ENCODE results near the gene AFTPH. TPM values are rescaled to one million over a fixed set of nuclear protein-coding genes. Genes with fewer than 3 reads are reported as not detected.

The AFTPH gene
- total RNA-seq, 1 donor from 2014 or later = 13.3 TPM

DNA sequence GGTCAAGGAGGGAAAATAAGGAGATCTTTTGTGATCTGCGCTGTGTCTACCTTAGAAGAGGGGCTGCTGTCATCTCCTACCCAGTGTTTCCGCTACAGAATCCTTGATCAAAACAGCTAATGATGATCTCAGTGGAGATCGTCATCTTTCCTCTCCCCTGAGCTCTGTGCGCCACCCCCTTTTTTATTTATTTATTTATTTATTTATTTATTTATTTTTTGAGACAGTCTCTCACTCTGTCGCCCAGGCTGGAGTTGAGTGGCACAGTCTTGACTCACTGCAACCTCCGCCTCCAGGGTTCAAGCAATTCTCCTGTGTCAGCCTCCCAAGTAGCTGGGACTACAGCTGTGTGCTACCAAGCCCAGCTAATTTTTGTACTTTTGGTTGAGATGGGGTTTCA, 74.1 kb downstream of the AFTPH start:
- Mint-ChIP-seq H3K36me3 (ENCODE audit: unreplicated experiment) (no peaks in the 10 kb centered on the region), H3K27ac (ENCODE audit: unreplicated experiment) (no peak overlapping the region), H3K4me3 (ENCODE audit: unreplicated experiment) (no peak overlapping the region), H3K27me3 (ENCODE audit: unreplicated experiment) (peaks cover 3% of the 10 kb centered on the region), H3K4me1 (ENCODE audit: low read depth, unreplicated experiment) (peaks cover 3% of the 10 kb centered on the region), H3K9me3 (ENCODE audit: unreplicated experiment) (no peaks in the 10 kb centered on the region)
- no peak for DNase-seq
- TF ChIP-seq, protein P1, sequence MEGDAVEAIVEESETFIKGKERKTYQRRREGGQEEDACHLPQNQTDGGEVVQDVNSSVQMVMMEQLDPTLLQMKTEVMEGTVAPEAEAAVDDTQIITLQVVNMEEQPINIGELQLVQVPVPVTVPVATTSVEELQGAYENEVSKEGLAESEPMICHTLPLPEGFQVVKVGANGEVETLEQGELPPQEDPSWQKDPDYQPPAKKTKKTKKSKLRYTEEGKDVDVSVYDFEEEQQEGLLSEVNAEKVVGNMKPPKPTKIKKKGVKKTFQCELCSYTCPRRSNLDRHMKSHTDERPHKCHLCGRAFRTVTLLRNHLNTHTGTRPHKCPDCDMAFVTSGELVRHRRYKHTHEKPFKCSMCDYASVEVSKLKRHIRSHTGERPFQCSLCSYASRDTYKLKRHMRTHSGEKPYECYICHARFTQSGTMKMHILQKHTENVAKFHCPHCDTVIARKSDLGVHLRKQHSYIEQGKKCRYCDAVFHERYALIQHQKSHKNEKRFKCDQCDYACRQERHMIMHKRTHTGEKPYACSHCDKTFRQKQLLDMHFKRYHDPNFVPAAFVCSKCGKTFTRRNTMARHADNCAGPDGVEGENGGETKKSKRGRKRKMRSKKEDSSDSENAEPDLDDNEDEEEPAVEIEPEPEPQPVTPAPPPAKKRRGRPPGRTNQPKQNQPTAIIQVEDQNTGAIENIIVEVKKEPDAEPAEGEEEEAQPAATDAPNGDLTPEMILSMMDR (IDR thresholded peaks at IDR 0.05; ENCODE audit: partially characterized antibody, unreplicated experiment) = no peak

DNA sequence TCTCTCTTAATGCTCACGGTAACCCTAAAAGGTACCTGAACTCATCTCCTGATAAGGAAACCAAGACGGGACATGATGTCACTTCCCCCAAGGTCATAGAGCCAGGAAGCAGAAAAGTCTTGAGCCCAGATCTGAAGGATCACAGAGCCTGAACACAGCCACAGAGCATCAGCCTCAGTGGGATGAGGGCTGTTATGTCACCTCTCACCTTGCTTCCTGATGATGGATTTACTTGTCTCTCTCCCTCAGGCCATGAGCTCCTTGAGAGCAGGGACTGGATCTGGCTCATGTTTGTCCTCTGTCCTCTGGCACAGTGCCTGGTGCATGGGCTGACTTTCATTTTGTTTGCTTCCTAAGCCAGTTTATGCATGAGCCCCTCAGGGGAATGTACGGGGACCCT, 75.3 kb downstream of the AFTPH start:
- Mint-ChIP-seq H3K27me3 (ENCODE audit: unreplicated experiment) (peaks cover 3% of the 10 kb centered on the region), H3K9me3 (ENCODE audit: unreplicated experiment) (peaks cover 3% of the 10 kb centered on the region), H3K27ac (ENCODE audit: unreplicated experiment) (no peak overlapping the region), H3K4me1 (ENCODE audit: low read depth, unreplicated experiment) (peaks cover 3% of the 10 kb centered on the region), H3K36me3 (ENCODE audit: unreplicated experiment) (no peaks in the 10 kb centered on the region), H3K4me3 (ENCODE audit: unreplicated experiment) (no peak overlapping the region)
- TF ChIP-seq, protein P1 (IDR thresholded peaks at IDR 0.05; ENCODE audit: partially characterized antibody, unreplicated experiment) = no peak
- DNase-seq = no peak

DNA sequence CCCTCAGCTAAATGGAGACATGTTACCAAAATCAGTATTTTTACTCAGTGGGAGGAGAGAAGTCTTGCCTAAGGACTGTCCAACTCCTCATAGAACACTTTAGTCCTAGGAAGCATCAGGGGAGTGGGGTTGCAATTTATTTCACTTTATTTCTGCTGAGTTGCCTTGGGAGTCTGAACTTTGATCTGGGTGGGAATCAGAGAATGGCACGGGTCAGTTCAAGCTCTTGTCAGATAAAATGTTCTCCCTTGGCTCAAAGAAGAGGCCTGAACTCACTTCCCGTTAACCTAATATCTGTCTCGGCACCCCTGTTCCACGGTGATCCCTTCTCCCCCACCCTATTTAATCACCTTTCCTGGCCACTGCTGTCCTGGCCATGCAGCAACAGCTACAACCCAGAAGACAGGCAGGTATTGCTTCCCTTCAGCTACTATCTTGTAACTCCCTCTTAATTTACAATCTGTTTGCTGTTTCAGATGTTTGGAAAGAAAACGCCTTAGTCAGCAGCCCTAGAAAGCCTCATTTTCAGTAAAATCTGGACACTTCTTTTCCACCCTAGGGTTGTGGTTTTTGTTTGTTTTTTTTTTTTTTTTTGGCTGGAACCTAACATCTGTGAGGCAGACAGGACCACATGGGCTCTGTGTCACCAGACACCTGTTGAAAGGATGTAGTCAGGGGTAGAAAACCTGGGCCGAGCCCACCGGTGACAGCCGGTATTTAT, 77.1 kb downstream of the AFTPH start:
- Mint-ChIP-seq H3K27me3 (ENCODE audit: unreplicated experiment) (peaks cover 3% of the 10 kb centered on the region), H3K27ac (ENCODE audit: unreplicated experiment) (no peak overlapping the region), H3K4me1 (ENCODE audit: low read depth, unreplicated experiment) (peaks cover 3% of the 10 kb centered on the region), H3K4me3 (ENCODE audit: unreplicated experiment) (no peak overlapping the region), H3K9me3 (ENCODE audit: unreplicated experiment) (peaks cover 4% of the 10 kb centered on the region), H3K36me3 (ENCODE audit: unreplicated experiment) (no peaks in the 10 kb centered on the region)
- TF ChIP-seq, protein P1 (IDR thresholded peaks at IDR 0.05; ENCODE audit: partially characterized antibody, unreplicated experiment) = no peak
- DNase-seq = no peak

DNA sequence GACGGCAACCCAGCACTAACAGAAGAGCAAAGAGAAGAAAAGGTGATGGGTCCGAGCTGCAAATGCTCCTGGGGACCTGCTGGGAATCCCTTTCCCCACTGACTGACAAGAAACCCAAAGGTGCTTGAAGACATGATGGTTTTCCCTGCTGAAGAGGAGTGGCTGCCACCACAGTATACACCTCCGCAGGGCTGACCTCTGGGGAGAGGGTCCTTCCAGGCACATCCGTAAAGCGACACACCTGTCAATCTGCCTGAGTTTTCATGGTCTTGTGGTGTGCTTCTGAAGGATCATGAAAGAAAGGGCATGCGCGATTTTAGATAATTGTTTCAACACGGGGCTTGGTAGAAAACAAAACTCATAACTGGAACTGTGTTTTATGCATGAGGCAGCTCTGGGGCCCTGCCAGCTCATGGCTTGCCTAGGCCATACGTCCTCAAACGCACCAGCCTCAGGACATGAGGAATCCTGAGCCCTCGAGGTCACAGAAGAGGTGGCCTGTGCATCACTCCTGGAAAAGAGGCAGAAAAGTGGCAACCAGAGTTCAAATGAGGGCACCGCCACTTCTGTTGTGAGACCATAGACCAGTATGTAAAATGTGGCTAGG, 77.8 kb downstream of the AFTPH start:
- H3K27me3 Mint-ChIP-seq (ENCODE audit: unreplicated experiment) = peaks cover 3% of the 10 kb centered on the region
- peaks cover 5% of the 10 kb centered on the region for H3K4me1 Mint-ChIP-seq (ENCODE audit: low read depth, unreplicated experiment)
- TF ChIP-seq, protein P1 (IDR thresholded peaks at IDR 0.05; ENCODE audit: partially characterized antibody, unreplicated experiment) = no peak
- H3K9me3 Mint-ChIP-seq (ENCODE audit: unreplicated experiment) = peaks cover 4% of the 10 kb centered on the region
- DNase-seq = no peak
- H3K36me3 Mint-ChIP-seq (ENCODE audit: unreplicated experiment) = no peaks in the 10 kb centered on the region
- no peak overlapping the region for H3K4me3 Mint-ChIP-seq (ENCODE audit: unreplicated experiment)
- H3K27ac Mint-ChIP-seq (ENCODE audit: unreplicated experiment) = no peak overlapping the region

DNA sequence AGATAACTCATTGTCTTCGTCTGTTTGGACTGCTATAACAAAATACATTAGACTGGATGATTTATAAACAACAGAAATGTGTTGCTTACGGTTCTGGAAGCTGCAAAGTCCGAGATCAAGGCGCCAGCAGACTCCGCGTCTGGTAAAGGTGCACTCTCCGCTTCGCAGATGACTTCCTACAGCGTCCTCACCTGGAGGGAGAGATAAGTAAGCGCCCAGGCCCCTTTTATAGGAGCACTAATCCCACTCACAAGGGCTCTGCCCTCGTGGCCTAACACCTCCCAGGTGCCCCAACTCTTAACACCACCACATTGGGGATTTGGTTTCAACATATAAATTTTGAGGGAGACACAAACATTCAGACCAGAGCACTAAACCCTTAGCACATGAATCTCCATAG, 78.3 kb downstream of the AFTPH start:
- TF ChIP-seq, protein P1 (IDR thresholded peaks at IDR 0.05; ENCODE audit: partially characterized antibody, unreplicated experiment) = no peak
- Mint-ChIP-seq H3K36me3 (ENCODE audit: unreplicated experiment) (no peaks in the 10 kb centered on the region), H3K4me1 (ENCODE audit: low read depth, unreplicated experiment) (peaks cover 5% of the 10 kb centered on the region), H3K9me3 (ENCODE audit: unreplicated experiment) (peaks cover 4% of the 10 kb centered on the region), H3K4me3 (ENCODE audit: unreplicated experiment) (no peak overlapping the region), H3K27ac (ENCODE audit: unreplicated experiment) (no peak overlapping the region), H3K27me3 (ENCODE audit: unreplicated experiment) (peaks cover 3% of the 10 kb centered on the region)
- DNase-seq = no peak

Measured in glutamatergic neuron (in vitro differentiated cells).